Measurements from ENCODE around the gene NR4A2. TPM values are rescaled to one million over a fixed set of nuclear protein-coding genes. Genes with fewer than 3 reads are reported as not detected.

The NR4A2 gene
- total and polyA plus RNA-seq, 4 donors: 3.7 to 7.9 (median 5.6) TPM

DNA sequence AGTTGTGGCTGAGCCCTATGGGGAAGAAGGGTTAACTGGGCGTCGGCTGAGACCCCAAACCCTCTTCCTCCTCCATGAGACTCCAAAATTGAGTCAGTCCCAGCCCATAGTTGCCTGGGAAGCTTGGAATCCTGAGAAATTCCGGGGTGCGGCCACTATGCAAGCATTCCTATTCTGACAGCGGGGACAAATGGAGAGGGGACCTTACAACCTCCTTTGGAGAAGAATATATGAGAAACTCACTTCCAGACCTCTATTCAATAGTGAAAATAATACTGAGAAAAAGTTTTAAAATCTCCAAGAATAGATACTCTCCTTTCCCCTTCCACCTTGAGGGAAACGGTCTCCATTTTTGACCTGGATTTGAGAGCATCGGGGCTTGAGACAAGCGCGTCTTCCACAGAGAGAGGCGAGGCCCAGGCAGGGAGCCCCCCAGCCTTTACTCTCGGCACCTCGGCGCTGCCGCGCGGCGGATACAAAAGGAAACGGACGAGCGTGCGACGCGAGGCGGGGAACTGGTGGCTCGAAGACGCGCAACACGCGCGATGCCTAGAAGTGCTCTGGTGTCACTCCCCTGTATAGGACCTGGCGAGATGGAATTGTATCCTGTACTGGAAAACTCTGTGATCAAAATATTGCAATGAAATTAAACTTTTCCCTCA is 11.1 kb downstream of the NR4A2 start:
- DNase-seq: peak; percentile 48 to 57 (median 53)
- peaks cover 0 to 3% (median 0%) of the 10 kb centered on the region in 4 donors for H3K9me3 ChIP-seq (ENCODE audit: control insufficient read depth in 4 of 4, insufficient read depth in 3 of 4, low read length in 3 of 4)
- H3K9ac ChIP-seq (ENCODE audit: insufficient read depth in 1 of 2, low read length in 2 of 2): no peak overlapping the region
- no peak for ATAC-seq (ENCODE audit: insufficient read depth, low FRiP score)
- WGBS, 2 donors: 3 to 5% methylated on average over 31 of the region's 31 CpGs
- peak overlapping the region; percentile 40 for H3K4me3 ChIP-seq
- peaks cover 2 to 31% (median 7%) of the 10 kb centered on the region in 5 donors for H3K4me1 ChIP-seq (ENCODE audit: control insufficient read depth in 5 of 5, insufficient read depth in 5 of 5, low read length in 5 of 5)
- TF ChIP-seq, protein P1, sequence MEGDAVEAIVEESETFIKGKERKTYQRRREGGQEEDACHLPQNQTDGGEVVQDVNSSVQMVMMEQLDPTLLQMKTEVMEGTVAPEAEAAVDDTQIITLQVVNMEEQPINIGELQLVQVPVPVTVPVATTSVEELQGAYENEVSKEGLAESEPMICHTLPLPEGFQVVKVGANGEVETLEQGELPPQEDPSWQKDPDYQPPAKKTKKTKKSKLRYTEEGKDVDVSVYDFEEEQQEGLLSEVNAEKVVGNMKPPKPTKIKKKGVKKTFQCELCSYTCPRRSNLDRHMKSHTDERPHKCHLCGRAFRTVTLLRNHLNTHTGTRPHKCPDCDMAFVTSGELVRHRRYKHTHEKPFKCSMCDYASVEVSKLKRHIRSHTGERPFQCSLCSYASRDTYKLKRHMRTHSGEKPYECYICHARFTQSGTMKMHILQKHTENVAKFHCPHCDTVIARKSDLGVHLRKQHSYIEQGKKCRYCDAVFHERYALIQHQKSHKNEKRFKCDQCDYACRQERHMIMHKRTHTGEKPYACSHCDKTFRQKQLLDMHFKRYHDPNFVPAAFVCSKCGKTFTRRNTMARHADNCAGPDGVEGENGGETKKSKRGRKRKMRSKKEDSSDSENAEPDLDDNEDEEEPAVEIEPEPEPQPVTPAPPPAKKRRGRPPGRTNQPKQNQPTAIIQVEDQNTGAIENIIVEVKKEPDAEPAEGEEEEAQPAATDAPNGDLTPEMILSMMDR (IDR thresholded peaks at IDR 0.05; ENCODE audit: control extremely low read depth, extremely low read depth): no peak
- H3K27me3 ChIP-seq (ENCODE audit: control insufficient read depth in 3 of 3, insufficient read depth in 3 of 3, low read length in 2 of 3): peaks cover 0 to 85% (median 75%) of the 10 kb centered on the region in 3 donors
- H3K27ac ChIP-seq (ENCODE audit: low read depth in 1 of 2, low read length in 1 of 2): no peak overlapping the region
- H3K36me3 ChIP-seq (ENCODE audit: control insufficient read depth in 4 of 4, insufficient read depth in 4 of 4, low read length in 4 of 4): peaks cover 0 to 6% (median 2%) of the 10 kb centered on the region in 4 donors

DNA sequence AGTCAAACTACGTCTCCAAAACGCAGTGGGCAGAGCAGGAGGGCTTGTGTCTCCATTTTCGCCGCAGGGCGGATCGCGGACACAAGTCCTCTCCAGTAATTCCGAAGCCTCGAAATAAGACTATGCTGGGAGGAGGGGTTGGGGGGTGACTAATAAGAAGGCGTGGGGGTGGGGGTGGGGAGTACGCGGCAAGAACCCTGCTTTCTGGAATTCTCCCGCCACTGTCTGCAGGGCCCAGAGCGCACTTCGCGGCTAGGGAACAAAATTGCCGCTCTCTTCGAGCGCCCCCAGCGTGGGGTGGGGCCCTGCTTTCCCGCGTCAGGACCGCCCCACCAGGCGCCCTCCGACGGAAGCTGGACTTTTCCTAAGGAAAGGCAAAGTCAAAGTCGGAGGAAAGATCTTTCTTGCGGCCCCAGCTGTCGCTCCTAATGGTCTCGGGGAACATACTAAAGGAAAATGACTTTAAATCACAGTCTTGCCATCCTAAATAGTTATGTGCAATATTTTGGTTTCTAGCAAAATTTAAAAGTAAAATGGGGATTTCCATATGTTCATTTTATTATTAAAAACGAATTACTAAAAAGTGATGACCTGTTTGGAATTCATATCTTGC is 11.9 kb downstream of the NR4A2 start:
- 2% methylated on average over 31 of the region's 31 CpGs for WGBS, 2 donors
- Histone ChIP-seq H3K27me3 (ENCODE audit: control insufficient read depth in 3 of 3, insufficient read depth in 3 of 3, low read length in 2 of 3) (peaks cover 0 to 84% (median 70%) of the 10 kb centered on the region in 3 donors), H3K4me3 (peak overlapping the region; percentile 35), H3K9ac (ENCODE audit: insufficient read depth in 1 of 2, low read length in 2 of 2) (no peak overlapping the region), H3K4me1 (ENCODE audit: control insufficient read depth in 5 of 5, insufficient read depth in 5 of 5, low read length in 5 of 5) (peaks cover 2 to 31% (median 7%) of the 10 kb centered on the region in 5 donors), H3K36me3 (ENCODE audit: control insufficient read depth in 4 of 4, insufficient read depth in 4 of 4, low read length in 4 of 4) (peaks cover 0 to 2% (median under 1%) of the 10 kb centered on the region in 4 donors), H3K27ac (ENCODE audit: low read depth in 1 of 2, low read length in 1 of 2) (peak overlapping the region in 1 of 2 donors; percentile 44), H3K9me3 (ENCODE audit: control insufficient read depth in 4 of 4, insufficient read depth in 3 of 4, low read length in 3 of 4) (peaks cover 0 to 2% (median 0%) of the 10 kb centered on the region in 4 donors)
- TF ChIP-seq, protein P1 (IDR thresholded peaks at IDR 0.05; ENCODE audit: control extremely low read depth, extremely low read depth): no peak
- DNase-seq (peak in 1 of 3 donors; percentile 42), ATAC-seq (ENCODE audit: insufficient read depth, low FRiP score) (peak; percentile 59)

DNA sequence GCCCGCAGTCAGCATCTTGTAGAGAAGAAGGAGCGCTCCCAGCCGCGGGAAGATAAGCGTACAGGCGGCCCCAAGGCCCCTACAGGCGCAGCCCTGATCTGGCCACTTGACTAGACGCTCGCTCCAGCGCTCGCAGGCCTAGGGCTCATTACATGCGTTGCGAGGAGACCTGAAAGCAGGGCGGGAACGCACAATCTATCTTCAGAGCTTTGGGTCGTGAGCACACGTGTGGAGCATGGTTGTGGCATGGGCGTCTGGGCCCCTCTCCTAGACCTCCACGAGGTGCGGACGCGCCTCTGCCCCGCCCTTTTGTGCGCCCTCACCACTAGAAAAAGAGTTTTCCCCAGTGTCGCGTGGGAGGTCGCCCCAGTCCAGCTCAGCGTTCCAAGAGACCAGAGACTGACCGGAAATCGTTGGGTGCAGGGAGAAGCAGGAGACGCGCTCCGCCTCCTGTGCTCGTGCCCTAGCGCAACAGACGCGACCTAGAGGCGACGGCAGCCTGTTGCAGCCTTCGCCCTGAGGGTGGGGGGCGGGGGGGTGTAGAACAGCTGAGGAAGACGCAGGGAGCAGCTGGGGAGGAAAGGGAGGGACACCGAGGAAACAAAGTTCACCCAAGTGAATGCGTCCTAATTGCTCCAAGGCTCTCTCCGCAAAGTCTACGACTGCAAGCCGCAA is 12.6 kb downstream of the NR4A2 start:
- Histone ChIP-seq H3K4me1 (ENCODE audit: control insufficient read depth in 5 of 5, insufficient read depth in 5 of 5, low read length in 5 of 5) (peaks cover 2 to 31% (median 7%) of the 10 kb centered on the region in 5 donors), H3K27me3 (ENCODE audit: control insufficient read depth in 3 of 3, insufficient read depth in 3 of 3, low read length in 2 of 3) (peaks cover 0 to 80% (median 64%) of the 10 kb centered on the region in 3 donors), H3K27ac (ENCODE audit: low read depth in 1 of 2, low read length in 1 of 2) (peak overlapping the region in 1 of 2 donors; percentile 57), H3K9me3 (ENCODE audit: control insufficient read depth in 4 of 4, insufficient read depth in 3 of 4, low read length in 3 of 4) (no peaks in the 10 kb centered on the region), H3K9ac (ENCODE audit: insufficient read depth in 1 of 2, low read length in 2 of 2) (no peak overlapping the region), H3K4me3 (no peak overlapping the region), H3K36me3 (ENCODE audit: control insufficient read depth in 4 of 4, insufficient read depth in 4 of 4, low read length in 4 of 4) (no peaks in the 10 kb centered on the region)
- 6 to 8% methylated on average over 47 of the region's 47 CpGs for WGBS, 2 donors
- TF ChIP-seq, protein P1 (IDR thresholded peaks at IDR 0.05; ENCODE audit: control extremely low read depth, extremely low read depth): no peak
- DNase-seq (peak; percentile 61 to 65 (median 63)), ATAC-seq (ENCODE audit: insufficient read depth, low FRiP score) (peak; percentile 74)
